Peyer's patch (tissue), 4 donors: ENCODE data around the gene CDYL. TPM values are rescaled to one million over a fixed set of nuclear protein-coding genes. Genes with fewer than 3 reads are reported as not detected.

Source experiments
- DNase-seq, 3 donors: peaks; one replicate each; pipeline ENCODE4 v3.0.0-alpha.2; 2017 to 2019
- H3K27ac ChIP-seq, 4 donors: fragments of 200-600 bp; sonication (generic); one replicate each; pipeline ENCODE4 v1.5.1; 2016 to 2019
- H3K27me3 ChIP-seq, 2 donors: fragments of 200-600 bp; sonication (generic); one replicate each; pipeline ENCODE4 v1.5.1; 2019
- H3K36me3 ChIP-seq, 3 donors: fragments of 200-600 bp; sonication (generic); one replicate each; pipeline ENCODE4 v1.5.1; 2016 to 2019
- H3K4me1 ChIP-seq, 4 donors: fragments of 200-600 bp; sonication (generic); one replicate each; pipeline ENCODE4 v1.5.1; 2016 to 2019
- H3K4me3 ChIP-seq, 4 donors: fragments of 200-600 bp; sonication (generic); 1 replicate in 3 of 4; 2 replicates in 1 of 4; pipeline ENCODE4 v1.5.1; 2016 to 2019; ENCODE audit warnings: mild to moderate bottlenecking in 1 of 4
- H3K9me3 ChIP-seq, 4 donors: fragments of 200-600 bp; sonication (generic); one replicate each; pipeline ENCODE4 v1.5.1; 2016 to 2019; ENCODE audit warnings: mild to moderate bottlenecking in 1 of 4
- CTCF ChIP-seq, 6 experiments: fragments of 450-650 bp in 4 of 6; fragments of 200-600 bp in 2 of 6; sonication (generic) in 1 of 6; IDR thresholded peaks; one replicate each; pipeline ENCODE4 v1.5.1; 2017 to 2019; ENCODE audit warnings: antibody characterized with exemption in 6 of 6, mild to moderate bottlenecking in 3 of 6, moderate library complexity in 1 of 6
- POLR2A ChIP-seq, 2 donors: fragments of 450-650 bp; IDR thresholded peaks; one replicate each; pipeline ENCODE4 v1.5.1; 2017; ENCODE audit warnings: antibody characterized with exemption in 2 of 2, mild to moderate bottlenecking in 2 of 2, moderate library complexity in 2 of 2
- total RNA-seq, 4 donors: library from RNA; depleted of rRNA; stranded (reverse); fragments of >200 nt; gene quantifications; one replicate each; pipeline ENCODE4 v1.1.0, GENCODE V29; 2016

CDYL gene
- total RNA-seq, 4 donors from 2014 or later: 31.2 to 77.6 (median 35.2) TPM

- Histone ChIP-seq H3K4me3 (peak overlapping the region; percentile 71 to 95 (median 80)), H3K4me1 (peaks cover 0 to 8% (median 0%) of the 10 kb centered on the region in 4 donors), H3K27me3 (no peaks in the 10 kb centered on the region), H3K27ac (peak overlapping the region; percentile 41 to 92 (median 72)), H3K36me3 (no peaks in the 10 kb centered on the region), H3K9me3 (no peaks in the 10 kb centered on the region)
- no peak for TF ChIP-seq CTCF (IDR thresholded peaks at IDR 0.05)
- no peak for TF ChIP-seq POLR2A (IDR thresholded peaks at IDR 0.05)
- DNase-seq: peak in 2 of 3 donors; percentile 34 to 59
These were observed 1.3 kb upstream of the CDYL start for GRCh38 chr6:4774715-4775493.

GRCh38 chr6:4775494-4776130 is 592 bp upstream of the CDYL start:
- Histone ChIP-seq H3K4me3 (peak overlapping the region; percentile 71 to 95 (median 80)), H3K27me3 (no peaks in the 10 kb centered on the region), H3K36me3 (no peaks in the 10 kb centered on the region), H3K9me3 (no peaks in the 10 kb centered on the region), H3K4me1 (peaks cover 0 to 10% (median 0%) of the 10 kb centered on the region in 4 donors), H3K27ac (peak overlapping the region; percentile 78 to 92 (median 88))
- TF ChIP-seq POLR2A (IDR thresholded peaks at IDR 0.05) (no peak), CTCF (IDR thresholded peaks at IDR 0.05) (peak in 4 of 6 experiments; percentile 13 to 50 (median 48))
- peak; percentile 68 to 88 (median 86) for DNase-seq

- peak overlapping the region; percentile 75 to 95 (median 82) for H3K4me3 ChIP-seq
- no peaks in the 10 kb centered on the region for H3K36me3 ChIP-seq
- peak overlapping the region; percentile 76 to 92 (median 84) for H3K27ac ChIP-seq
- peak in 2 of 3 donors; percentile 44 to 58 for DNase-seq
- no peaks in the 10 kb centered on the region for H3K9me3 ChIP-seq
- H3K27me3 ChIP-seq: no peaks in the 10 kb centered on the region
- TF ChIP-seq CTCF (IDR thresholded peaks at IDR 0.05): no peak
- no peak for TF ChIP-seq POLR2A (IDR thresholded peaks at IDR 0.05)
- H3K4me1 ChIP-seq: peaks cover 0 to 19% (median 1%) of the 10 kb centered on the region in 4 donors
These were observed 539 bp downstream of the CDYL start for GRCh38 chr6:4776493-4777393.

GRCh38 chr6:4777394-4777935 is 1.3 kb downstream of the CDYL start:
- H3K9me3 ChIP-seq: no peaks in the 10 kb centered on the region
- peak overlapping the region in 1 of 4 donors; percentile 84 for H3K27ac ChIP-seq
- peaks cover 0 to 19% (median 3%) of the 10 kb centered on the region in 4 donors for H3K4me1 ChIP-seq
- TF ChIP-seq POLR2A (IDR thresholded peaks at IDR 0.05): no peak
- no peaks in the 10 kb centered on the region for H3K36me3 ChIP-seq
- H3K4me3 ChIP-seq: peak overlapping the region; percentile 75 to 95 (median 82)
- DNase-seq: no peak
- no peaks in the 10 kb centered on the region for H3K27me3 ChIP-seq

GRCh38 chr6:4778086-4778485 is 1.9 kb downstream of the CDYL start:
- H3K4me1 ChIP-seq: peaks cover 0 to 19% (median 3%) of the 10 kb centered on the region in 4 donors
- H3K4me3 ChIP-seq: peak overlapping the region in 2 of 4 donors; percentile 80 to 95
- no peaks in the 10 kb centered on the region for H3K9me3 ChIP-seq
- no peak for TF ChIP-seq POLR2A (IDR thresholded peaks at IDR 0.05)
- no peak for TF ChIP-seq CTCF (IDR thresholded peaks at IDR 0.05)
- H3K36me3 ChIP-seq: no peaks in the 10 kb centered on the region
- no peak overlapping the region for H3K27ac ChIP-seq
- no peak for DNase-seq
- H3K27me3 ChIP-seq: no peaks in the 10 kb centered on the region
